Adipocyte (in vitro differentiated cells): ENCODE results near the gene PASK.

Experiments used
- DNase-seq: peaks from one replicate; pipeline ENCODE4 v3.0.0-alpha.2; 2015; ENCODE audit warnings: low read depth
- H3K27me3 ChIP-seq: replicated peaks from 2 replicates; pipeline ENCODE4 v1.7.0; 2013; ENCODE audit warnings: mild to moderate bottlenecking, low read length, moderate library complexity; ENCODE audit not compliant: control insufficient read depth, insufficient read depth
- H3K36me3 ChIP-seq: 2 replicates; pipeline ENCODE4 v1.7.0; 2013; ENCODE audit warnings: low read length, mild to moderate bottlenecking, moderate library complexity; ENCODE audit not compliant: control insufficient read depth, insufficient read depth, severe bottlenecking
- H3K4me1 ChIP-seq: 2 replicates; pipeline ENCODE4 v1.7.0; 2013; ENCODE audit warnings: mild to moderate bottlenecking, low read length, moderate library complexity; ENCODE audit not compliant: control insufficient read depth, insufficient read depth
- H3K4me3 ChIP-seq: 2 replicates; pipeline ENCODE4 v1.7.0; 2013; ENCODE audit warnings: mild to moderate bottlenecking, low read length, moderate library complexity
- H3K9ac ChIP-seq: 2 replicates; pipeline ENCODE4 v1.7.0; 2013; ENCODE audit warnings: mild to moderate bottlenecking, low read length, moderate library complexity
- H3K9me3 ChIP-seq: 2 replicates; pipeline ENCODE4 v1.7.0; 2013; ENCODE audit warnings: mild to moderate bottlenecking, low read length, moderate library complexity; ENCODE audit not compliant: control insufficient read depth

The PASK gene

DNA sequence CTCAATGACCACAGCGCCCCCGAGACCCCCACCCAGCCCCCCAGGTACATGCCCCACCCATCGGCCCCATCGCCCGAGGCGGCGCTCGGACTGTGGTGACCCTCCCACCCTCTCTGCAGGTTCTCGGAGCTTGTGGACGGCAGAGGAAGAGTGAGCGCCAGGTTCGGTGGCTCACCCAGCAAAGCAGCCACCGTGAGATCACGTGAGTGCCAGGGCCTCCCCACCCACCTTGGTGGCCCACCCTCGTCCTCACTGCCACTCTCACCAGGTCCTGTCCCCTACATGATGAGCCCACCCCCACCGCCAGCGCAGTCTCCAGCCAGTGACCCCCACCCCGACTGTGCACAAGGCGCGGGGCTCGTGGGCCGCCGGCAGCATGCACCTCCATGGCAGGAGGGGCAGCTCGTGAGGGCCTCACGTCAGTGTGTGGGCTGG, 77.6 kb downstream of the PASK start:
- Histone ChIP-seq H3K36me3 (peaks cover 90% of the 10 kb centered on the region), H3K27me3 (no peaks in the 10 kb centered on the region), H3K4me1 (no peaks in the 10 kb centered on the region), H3K9me3 (no peaks in the 10 kb centered on the region), H3K4me3 (no peak overlapping the region), H3K9ac (no peak overlapping the region)
- DNase-seq, result no peak

DNA sequence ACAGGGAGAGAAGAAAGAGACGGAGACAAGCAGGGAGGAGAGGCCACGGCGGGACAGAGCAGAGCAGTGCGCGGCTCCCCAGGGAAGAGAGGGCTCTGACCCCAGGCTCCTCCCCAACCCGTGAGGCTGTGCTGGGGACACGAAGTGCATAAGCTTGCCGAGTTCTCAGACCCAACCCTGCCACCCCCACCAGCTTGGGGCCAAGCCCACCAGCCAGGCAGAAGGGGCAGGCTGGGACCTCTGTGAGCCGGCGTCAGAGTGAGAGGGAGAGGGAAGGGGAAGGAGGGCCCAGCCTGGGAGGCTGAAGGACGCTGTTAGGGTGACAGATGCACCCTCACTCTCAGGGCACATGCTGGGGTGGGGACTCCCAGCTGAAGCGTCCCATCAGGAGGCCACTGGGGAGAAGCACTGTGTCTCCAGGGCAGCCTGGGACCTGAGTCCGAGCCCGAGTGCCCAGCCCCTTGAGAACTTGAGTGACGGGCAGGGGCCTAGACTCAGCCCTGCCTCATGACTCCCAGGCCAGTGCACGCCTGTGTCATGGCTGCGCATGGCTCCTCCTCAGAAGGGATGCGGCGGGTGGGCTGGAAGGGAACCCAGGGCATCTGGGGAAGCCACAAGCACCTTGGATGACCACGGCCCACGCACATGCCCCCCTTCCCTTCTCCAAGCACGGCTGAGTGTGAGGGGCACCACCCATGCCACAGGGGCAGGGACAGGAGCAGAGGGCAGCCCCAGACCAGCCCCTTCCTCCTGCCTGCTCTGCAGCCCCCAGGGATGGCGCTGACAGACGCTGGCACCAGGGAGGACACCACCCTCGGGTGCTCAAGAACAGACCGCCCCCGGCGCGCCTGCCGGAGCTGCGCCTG, 78.2 kb downstream of the PASK start:
- H3K4me3 ChIP-seq, result no peak overlapping the region

DNA sequence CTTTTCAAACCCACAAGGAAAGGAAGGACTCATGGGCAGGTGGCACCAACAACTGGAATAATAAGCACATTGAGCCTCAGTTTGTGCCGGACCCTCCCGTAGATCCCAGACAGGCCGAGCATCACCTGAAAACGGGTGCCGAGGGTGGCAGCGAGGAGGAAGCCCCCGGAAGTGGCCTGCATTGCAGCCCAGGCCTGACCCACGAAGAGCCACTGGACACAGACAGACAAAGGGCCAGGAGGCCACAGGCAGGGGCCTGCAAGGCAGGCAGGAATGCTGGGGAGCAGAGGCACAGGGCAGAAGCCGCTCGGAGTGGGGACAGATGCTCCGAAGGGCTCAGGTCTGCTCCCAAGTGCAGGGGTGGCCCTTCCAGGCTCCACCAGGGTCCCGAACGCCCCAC, 78.9 kb downstream of the PASK start:
- Histone ChIP-seq H3K36me3 (peaks cover 91% of the 10 kb centered on the region), H3K4me3 (no peak overlapping the region), H3K4me1 (no peaks in the 10 kb centered on the region), H3K9ac (no peak overlapping the region), H3K27me3 (no peaks in the 10 kb centered on the region), H3K9me3 (no peaks in the 10 kb centered on the region)
- no peak for DNase-seq

More for the DNA sequence above, 78.2 kb downstream of the PASK start:
- DNase-seq, result no peak
- H3K9ac ChIP-seq, result no peak overlapping the region
- no peaks in the 10 kb centered on the region for H3K4me1 ChIP-seq
- peaks cover 93% of the 10 kb centered on the region for H3K36me3 ChIP-seq
- H3K9me3 ChIP-seq, result no peaks in the 10 kb centered on the region
- no peaks in the 10 kb centered on the region for H3K27me3 ChIP-seq

DNA sequence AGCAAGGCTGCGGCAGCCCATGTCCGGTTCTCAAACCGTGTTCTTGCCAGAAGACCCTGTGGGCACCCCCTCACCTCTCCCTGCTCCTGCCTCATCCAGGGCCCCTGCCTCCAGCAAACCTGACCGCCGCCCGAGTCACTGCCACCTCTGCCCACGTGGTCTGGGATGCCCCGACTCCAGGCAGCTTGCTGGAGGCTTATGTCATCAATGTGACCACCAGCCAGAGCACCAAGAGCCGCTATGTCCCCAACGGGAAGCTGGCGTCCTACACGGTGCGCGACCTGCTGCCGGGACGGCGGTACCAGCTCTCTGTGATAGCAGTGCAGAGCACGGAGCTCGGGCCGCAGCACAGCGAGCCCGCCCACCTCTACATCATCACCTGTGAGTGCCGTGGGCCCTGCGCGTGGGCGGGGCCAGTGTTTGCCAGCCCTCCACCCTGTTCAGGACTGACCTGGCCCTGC, 79.4 kb downstream of the PASK start:
- Histone ChIP-seq H3K9me3 (no peaks in the 10 kb centered on the region), H3K4me1 (no peaks in the 10 kb centered on the region), H3K4me3 (no peak overlapping the region), H3K9ac (no peak overlapping the region), H3K27me3 (no peaks in the 10 kb centered on the region), H3K36me3 (peaks cover 91% of the 10 kb centered on the region)
- no peak for DNase-seq

DNA sequence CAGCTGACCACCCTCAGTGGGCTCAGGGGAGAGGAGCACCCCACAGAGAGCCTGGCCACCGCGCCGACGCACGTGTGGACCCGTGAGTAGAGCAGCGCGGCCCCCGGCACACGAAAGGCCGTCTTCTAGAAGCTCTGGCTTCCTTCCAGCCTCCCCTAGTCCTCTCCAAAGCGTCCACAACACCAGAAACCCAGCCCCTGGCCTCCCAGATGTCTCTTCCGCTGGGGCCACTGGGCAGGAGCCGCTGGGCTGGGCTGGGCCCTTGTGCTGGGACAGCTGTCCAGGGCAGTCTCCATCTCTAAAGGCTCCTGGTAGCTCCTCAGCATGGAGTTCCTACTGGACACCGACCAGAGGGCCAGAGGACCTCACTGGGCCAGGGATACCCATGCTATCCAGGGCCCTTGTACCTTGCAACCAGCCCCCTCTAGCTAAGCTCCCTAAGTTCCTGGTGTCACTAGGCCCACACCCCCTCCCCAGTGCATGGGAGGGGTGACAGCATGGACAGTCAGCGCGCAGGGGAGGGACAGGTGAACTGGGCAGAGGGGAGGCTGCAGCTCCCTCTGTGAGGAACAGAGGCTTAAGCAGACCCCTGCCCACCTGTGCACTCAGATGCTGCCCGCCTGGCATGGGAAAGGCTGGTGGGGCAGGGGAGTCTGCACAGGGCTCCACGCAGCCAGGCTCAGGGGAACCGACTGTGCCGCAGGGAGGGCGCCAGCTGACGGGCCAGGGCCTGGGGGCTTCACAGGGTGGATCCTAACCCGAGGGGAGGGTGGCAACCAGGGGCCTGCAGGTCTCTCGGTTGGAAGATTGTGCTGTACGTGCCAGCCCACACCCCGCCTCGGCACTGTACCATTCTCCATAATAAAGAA, 80.1 kb downstream of the PASK start:
- H3K36me3 ChIP-seq, result peaks cover 85% of the 10 kb centered on the region
- H3K27me3 ChIP-seq, result no peaks in the 10 kb centered on the region
- H3K9ac ChIP-seq, result no peak overlapping the region
- H3K4me3 ChIP-seq, result no peak overlapping the region
- no peaks in the 10 kb centered on the region for H3K9me3 ChIP-seq
- no peaks in the 10 kb centered on the region for H3K4me1 ChIP-seq
- DNase-seq, result no peak

DNA sequence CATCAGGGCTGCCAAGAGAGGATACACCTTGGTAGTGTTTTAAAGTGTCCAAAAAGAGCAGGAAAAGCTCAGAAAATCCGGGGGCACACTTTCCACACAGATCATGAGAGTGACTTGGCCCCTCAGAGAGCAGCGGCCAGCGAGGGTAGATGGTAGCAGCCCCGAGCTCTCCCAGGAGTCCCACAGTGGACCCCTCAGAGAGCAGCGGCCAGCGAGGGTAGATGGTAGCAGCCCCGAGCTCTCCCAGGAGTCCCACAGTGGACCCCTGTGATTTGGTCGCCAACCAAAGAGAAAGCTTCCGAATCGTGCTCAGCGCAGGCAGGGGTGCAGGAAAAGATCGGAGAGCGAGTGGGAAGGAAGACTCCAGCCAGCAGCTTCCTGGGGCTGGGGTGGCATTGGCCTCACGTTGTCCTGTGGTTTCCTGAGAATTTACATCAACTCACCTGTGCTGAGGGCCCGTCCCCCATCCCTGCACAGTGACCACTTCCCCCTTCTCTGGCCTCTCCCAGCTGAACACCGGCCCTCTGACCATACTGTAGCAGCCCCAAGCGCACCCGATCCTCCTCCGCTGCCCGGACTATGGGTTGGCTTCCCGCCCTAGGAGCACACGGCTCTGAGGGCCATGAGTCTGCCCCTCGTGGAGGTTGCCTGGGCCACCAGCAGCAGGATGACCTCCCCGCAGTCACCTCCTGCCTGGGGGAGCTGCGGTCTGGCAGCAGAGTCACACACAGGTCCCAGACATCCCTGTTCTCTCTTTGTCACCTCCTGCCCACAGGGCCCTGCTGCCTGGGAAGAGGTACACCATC, 80.9 kb downstream of the PASK start:
- no peak for DNase-seq
- H3K9me3 ChIP-seq, result no peaks in the 10 kb centered on the region
- no peaks in the 10 kb centered on the region for H3K27me3 ChIP-seq
- H3K9ac ChIP-seq, result no peak overlapping the region
- no peaks in the 10 kb centered on the region for H3K4me1 ChIP-seq
- H3K4me3 ChIP-seq, result no peak overlapping the region
- peaks cover 77% of the 10 kb centered on the region for H3K36me3 ChIP-seq

DNA sequence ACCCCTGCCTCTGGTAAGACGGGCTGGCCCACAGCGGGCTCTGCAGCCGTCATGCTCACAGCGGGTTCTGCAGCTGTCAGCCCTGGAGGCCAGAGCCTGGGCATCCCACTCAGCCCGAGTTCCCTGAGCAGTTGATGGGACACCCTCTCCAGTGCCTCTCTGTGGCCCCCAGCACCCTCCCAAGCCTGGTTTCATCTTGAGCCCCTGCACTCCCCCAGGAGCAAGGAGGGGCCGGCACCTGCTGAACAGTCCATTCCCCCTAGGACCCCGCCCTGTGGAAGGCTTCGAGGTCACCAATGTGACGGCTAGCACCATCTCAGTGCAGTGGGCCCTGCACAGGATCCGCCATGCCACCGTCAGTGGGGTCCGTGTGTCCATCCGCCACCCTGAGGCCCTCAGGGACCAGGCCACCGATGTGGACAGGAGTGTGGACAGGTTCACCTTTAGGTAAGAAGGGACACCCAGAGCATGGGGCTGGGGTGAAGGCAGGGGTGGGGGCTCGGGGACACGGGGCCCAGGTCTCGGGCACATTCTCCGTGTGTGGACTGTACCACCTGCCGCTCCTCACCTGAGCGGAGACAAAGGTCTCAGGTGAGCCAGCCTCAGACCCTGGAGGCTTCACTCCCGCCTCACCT, 81.7 kb downstream of the PASK start:
- no peaks in the 10 kb centered on the region for H3K27me3 ChIP-seq

DNA sequence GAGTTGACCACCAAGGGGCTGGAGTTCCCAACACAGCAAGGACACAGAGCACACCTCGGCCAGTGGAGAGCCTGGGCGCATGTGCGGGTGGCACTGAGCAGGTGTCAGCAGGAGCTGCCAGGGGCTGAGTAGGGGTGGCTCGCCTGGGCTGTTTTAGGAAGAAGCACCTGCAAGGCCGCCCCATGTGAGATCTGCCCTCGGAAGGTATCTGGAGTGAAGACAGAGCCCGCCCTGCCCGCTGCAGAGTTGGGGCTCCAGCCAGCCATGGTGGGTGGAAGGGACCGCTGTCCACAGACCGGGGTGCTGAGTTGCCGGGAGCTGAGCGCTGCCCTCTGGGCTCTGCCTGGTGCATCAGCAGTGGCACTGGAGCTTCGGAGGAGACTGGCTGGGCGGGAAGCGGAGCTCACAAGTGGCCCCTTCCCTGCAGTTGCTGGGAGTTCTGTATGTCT, 82.4 kb downstream of the PASK start:
- Histone ChIP-seq H3K9ac (no peak overlapping the region), H3K9me3 (no peaks in the 10 kb centered on the region), H3K27me3 (no peaks in the 10 kb centered on the region), H3K4me1 (peaks cover 7% of the 10 kb centered on the region), H3K36me3 (peaks cover 63% of the 10 kb centered on the region), H3K4me3 (no peak overlapping the region)
- peak; percentile 10 for DNase-seq

More for the DNA sequence above, 81.7 kb downstream of the PASK start:
- peaks cover 70% of the 10 kb centered on the region for H3K36me3 ChIP-seq
- no peak overlapping the region for H3K4me3 ChIP-seq
- H3K9me3 ChIP-seq, result no peaks in the 10 kb centered on the region
- no peak overlapping the region for H3K9ac ChIP-seq
- no peak for DNase-seq
- H3K4me1 ChIP-seq, result peaks cover 4% of the 10 kb centered on the region

DNA sequence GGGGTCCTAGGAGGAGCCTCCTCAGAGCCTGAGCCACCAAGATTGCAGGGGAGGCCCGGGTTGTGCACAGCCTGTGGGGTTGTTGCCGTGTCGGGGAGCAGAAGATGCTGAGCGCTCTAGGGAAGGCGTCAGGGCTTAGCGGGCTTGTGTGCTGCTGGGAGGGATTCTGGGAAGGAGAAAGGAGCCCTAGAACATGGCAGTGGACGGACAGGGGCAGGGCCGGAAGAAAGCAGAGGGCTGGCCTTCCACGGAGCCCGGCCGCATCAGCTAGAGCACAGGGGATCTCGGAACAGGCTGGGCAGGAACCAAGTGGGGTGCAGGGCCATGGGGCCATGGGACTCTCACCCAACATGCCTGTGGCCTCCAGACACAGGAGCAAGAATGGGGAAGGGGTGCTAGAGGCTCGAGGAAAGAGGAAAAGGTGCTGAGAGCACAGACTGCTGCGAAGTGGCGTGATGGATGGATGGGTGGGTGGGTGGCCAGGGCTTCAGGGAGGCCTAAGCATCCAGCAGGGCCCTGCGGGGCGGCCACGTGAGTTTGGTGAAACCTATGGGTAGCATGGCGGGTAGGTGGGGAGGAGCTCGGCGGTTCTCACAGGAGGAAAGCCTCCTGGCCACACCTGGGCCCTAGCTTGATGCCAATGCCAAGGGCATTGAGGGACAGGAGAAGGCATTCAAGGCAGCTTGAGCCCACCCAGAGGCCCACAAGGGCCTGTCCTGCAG, 82.9 kb downstream of the PASK start:
- H3K4me1 ChIP-seq, result peaks cover 9% of the 10 kb centered on the region
- DNase-seq, result no peak
- no peak overlapping the region for H3K4me3 ChIP-seq
- peaks cover 59% of the 10 kb centered on the region for H3K36me3 ChIP-seq
- no peaks in the 10 kb centered on the region for H3K9me3 ChIP-seq
- H3K27me3 ChIP-seq, result no peaks in the 10 kb centered on the region
- H3K9ac ChIP-seq, result no peak overlapping the region

DNA sequence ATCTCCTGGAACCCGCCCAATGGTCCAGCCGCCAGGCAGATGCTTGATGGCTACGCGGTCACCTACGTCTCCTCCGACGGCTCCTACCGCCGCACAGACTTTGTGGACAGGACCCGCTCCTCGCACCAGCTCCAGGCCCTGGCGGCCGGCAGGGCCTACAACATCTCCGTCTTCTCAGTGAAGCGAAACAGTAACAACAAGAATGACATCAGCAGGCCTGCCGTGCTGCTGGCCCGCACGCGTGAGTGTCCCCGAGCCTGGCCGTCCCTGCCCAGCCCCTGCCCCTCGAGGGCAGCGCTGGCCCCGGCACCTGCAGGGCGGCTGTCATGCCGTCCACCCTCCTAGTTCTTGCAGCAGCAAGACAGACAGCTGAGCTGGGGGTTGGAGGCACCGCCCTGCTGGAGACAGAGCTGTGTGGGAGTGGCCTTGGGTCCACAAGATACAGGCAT, 83.9 kb downstream of the PASK start:
- peaks cover 15% of the 10 kb centered on the region for H3K4me1 ChIP-seq
- H3K36me3 ChIP-seq, result peaks cover 49% of the 10 kb centered on the region
- no peaks in the 10 kb centered on the region for H3K9me3 ChIP-seq
- H3K27me3 ChIP-seq, result no peaks in the 10 kb centered on the region
- H3K4me3 ChIP-seq, result no peak overlapping the region
- no peak overlapping the region for H3K9ac ChIP-seq
- DNase-seq, result no peak
